Nephron (organoid): Measurements from ENCODE around the gene CDYL2.

Experiments
- H3K27ac Mint-ChIP-seq, 3 experiments: 2 replicates each; pipeline ENCODE4 v1.8.0; 2020; ENCODE audit warnings: mixed read lengths in 3 of 3, mild to moderate bottlenecking in 2 of 3, moderate library complexity in 1 of 3
- H3K27me3 Mint-ChIP-seq: 2 replicates; pipeline ENCODE4 v1.8.0; 2021; ENCODE audit warnings: low read depth, mild to moderate bottlenecking, moderate library complexity, mixed read lengths
- H3K36me3 Mint-ChIP-seq: 2 replicates; pipeline ENCODE4 v1.8.0; 2020; ENCODE audit warnings: low read depth, mixed read lengths
- H3K4me1 Mint-ChIP-seq: 2 replicates; pipeline ENCODE4 v1.8.0; 2020; ENCODE audit warnings: mixed read lengths
- H3K4me3 Mint-ChIP-seq, 3 experiments: 2 replicates each; pipeline ENCODE4 v1.8.0; 2020; ENCODE audit warnings: mild to moderate bottlenecking in 3 of 3, mixed read lengths in 3 of 3, moderate library complexity in 2 of 3
- H3K9me3 Mint-ChIP-seq: 2 replicates; pipeline ENCODE4 v1.8.0; 2020; ENCODE audit warnings: mixed read lengths
- TF ChIP-seq, protein P1 (sequence below), 3 experiments: fragments of 200-600 bp; sonication (generic); IDR thresholded peaks; one replicate each; pipeline ENCODE4 v1.5.0; 2021; ENCODE audit warnings: antibody characterized with exemption in 3 of 3; ENCODE audit not compliant: unreplicated experiment in 3 of 3

The CDYL2 gene

GRCh38 chr16:80556481-80556880 is 247.9 kb downstream of the CDYL2 start:
- no peaks in the 10 kb centered on the region for H3K9me3 Mint-ChIP-seq

GRCh38 chr16:80554033-80554432 is 250.4 kb downstream of the CDYL2 start:
- no peak overlapping the region for H3K27ac Mint-ChIP-seq
- H3K4me1 Mint-ChIP-seq: no peaks in the 10 kb centered on the region
- no peak overlapping the region for H3K4me3 Mint-ChIP-seq
- no peaks in the 10 kb centered on the region for H3K36me3 Mint-ChIP-seq
- no peaks in the 10 kb centered on the region for H3K9me3 Mint-ChIP-seq
- TF ChIP-seq, protein P1, sequence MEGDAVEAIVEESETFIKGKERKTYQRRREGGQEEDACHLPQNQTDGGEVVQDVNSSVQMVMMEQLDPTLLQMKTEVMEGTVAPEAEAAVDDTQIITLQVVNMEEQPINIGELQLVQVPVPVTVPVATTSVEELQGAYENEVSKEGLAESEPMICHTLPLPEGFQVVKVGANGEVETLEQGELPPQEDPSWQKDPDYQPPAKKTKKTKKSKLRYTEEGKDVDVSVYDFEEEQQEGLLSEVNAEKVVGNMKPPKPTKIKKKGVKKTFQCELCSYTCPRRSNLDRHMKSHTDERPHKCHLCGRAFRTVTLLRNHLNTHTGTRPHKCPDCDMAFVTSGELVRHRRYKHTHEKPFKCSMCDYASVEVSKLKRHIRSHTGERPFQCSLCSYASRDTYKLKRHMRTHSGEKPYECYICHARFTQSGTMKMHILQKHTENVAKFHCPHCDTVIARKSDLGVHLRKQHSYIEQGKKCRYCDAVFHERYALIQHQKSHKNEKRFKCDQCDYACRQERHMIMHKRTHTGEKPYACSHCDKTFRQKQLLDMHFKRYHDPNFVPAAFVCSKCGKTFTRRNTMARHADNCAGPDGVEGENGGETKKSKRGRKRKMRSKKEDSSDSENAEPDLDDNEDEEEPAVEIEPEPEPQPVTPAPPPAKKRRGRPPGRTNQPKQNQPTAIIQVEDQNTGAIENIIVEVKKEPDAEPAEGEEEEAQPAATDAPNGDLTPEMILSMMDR (IDR thresholded peaks at IDR 0.05; ENCODE audit: unreplicated experiment in 3 of 3): no peak
- H3K27me3 Mint-ChIP-seq: peaks cover 29% of the 10 kb centered on the region

More at GRCh38 chr16:80556481-80556880, 247.9 kb downstream of the CDYL2 start:
- Mint-ChIP-seq H3K27ac (no peak overlapping the region), H3K4me3 (no peak overlapping the region), H3K27me3 (peaks cover 40% of the 10 kb centered on the region), H3K4me1 (no peaks in the 10 kb centered on the region), H3K36me3 (no peaks in the 10 kb centered on the region)
- TF ChIP-seq, protein P1 (IDR thresholded peaks at IDR 0.05; ENCODE audit: unreplicated experiment in 3 of 3): no peak

DNA sequence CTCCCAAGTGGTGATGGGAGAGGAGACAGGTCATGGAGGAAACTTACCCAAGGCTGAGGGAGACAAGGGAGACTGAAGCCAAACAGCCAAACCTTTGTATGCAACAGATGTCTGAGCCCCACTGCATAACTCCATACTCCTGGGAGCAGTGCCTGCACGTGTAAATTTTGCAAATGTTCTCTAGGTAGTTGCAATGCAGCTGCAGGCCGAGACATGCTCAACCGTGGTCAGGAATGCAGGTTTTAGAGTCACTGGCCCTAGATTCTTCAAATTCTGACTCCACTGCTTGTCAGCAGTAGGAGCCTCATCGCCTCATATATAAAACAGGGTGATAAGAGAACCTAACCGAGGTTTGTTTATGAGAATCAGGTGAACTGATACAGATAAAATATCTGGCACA is 252.1 kb downstream of the CDYL2 start:
- TF ChIP-seq, protein P1 (IDR thresholded peaks at IDR 0.05; ENCODE audit: unreplicated experiment in 3 of 3): no peak
- Mint-ChIP-seq H3K27ac (no peak overlapping the region), H3K4me1 (no peaks in the 10 kb centered on the region), H3K9me3 (no peaks in the 10 kb centered on the region), H3K36me3 (no peaks in the 10 kb centered on the region), H3K27me3 (peaks cover 24% of the 10 kb centered on the region), H3K4me3 (no peak overlapping the region)
